GM21367 (cell line): Measurements from ENCODE around the gene SPATC1L.

Source experiments
- ATAC-seq: cut with Tn5 transposase; IDR thresholded peaks from one replicate; pipeline ENCODE4 v1.9.1; 2021; ENCODE audit not compliant: unreplicated experiment

Gene SPATC1L

GRCh38 chr21:46122758-46123683, 61.2 kb downstream of the SPATC1L start:
- no peak for ATAC-seq

DNA sequence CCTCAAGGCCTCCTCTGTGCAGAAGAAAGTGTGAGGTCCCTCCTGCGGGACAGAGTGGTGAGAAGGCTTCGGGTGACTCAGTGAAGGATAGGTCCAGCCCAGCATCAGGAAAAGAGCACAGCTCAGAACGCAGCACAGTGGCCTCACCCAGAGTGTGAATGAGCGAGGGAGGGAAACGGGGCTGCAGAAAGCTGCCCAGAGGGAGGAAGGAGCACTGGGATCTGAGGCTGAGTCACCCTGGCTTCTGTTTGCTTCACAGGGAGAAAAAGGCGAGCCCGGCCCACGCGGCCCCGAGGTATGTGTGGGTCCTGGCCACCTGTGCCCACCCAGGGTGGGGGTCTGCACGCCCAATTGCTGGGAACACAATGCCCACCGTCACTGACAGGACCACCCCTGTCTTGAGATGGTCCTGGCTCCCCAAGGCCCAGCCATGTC, 62.0 kb downstream of the SPATC1L start:
- no peak for ATAC-seq

DNA sequence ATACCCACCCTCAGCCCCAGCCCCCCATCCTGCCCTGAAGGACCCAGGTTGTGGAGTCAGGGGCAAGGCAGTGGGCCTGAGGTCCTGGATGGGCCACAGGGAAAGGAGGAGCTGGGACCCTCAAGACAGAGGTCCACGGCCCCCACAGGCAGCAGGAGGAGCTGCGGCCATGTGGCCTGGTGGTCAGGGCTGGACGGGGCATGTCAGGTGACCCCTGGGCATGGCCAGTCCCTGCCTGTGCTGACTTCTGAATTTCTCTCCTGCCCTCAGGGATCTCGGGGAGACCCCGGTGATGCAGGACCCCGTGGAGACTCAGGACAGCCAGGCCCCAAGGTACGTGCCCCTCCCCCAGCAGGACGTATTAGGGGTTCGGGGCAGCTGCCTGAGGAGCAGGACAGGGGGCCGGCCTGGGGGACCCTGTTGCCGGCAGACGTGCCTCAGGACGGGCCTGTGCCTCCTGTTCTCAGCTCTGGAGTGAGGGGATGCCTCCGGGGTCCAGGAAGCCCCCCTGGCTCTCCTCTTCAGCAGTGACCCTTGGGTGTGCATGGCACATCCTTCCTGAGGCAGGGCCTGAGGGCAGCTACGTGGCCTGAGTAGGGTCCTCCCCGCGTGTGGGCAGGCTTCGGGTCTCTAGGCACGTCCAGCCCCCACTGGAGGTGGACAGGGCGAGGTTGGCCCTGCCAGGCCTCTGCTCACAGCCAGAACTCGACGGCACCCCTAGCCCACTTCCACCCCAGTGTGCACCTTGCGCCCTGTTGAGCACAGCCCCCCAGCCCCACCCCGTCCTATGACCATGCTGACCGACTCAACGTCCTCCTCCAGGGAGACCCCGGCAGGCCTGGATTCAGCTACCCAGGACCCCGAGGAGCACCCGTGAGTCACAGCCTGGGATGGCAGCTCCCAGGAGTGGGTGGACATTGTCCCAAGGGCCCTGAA, 62.7 kb downstream of the SPATC1L start:
- no peak for ATAC-seq

DNA sequence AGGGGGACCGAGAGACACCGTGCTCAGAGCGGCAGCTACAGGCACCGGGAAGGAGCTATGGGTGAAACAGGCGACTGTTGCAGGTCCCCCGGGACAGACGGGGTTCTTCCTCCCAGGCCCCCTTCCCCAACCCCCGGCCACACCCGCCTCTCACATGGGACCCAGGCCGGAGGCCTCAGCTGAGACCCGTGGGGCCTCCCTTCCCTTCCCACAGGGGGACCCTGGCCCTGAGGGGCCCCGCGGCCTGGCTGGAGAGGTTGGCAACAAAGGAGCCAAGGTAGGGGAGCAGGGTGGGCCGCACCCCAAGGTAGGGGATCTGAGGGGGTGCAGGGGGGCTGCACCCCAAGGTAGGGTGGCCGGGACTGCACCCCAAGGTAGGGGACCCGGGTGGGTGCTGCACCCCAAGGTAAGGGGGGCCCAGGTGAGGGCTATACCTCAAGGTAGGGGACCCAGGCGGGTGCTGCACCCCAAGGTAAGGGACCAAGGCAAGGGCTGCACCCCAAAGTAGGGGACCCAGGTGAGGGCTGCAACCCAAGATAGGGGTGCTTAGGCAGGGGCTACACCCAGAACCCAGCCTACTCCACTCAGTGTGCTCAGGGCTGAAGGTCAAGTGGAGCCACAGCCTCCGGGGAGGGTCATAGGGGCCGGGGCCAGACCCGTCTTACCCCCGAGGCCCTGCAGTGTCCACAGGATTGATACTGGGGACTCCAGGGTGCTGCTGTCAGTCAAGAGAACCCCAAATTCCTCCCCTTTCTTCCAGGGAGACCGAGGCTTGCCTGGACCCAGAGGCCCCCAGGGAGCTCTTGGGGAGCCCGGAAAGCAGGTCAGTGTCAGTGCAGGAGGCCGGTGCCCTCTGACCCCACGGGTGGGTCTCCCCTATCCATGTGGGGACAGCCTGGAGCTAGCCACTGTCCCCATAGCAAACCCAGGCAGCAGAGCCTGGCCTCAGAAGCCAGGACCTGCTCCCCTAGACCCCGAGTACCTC, 63.7 kb downstream of the SPATC1L start:
- ATAC-seq = no peak

- no peak for ATAC-seq
Measured at GRCh38 chr21:46119637-46120271, 64.5 kb downstream of the SPATC1L start.

GRCh38 chr21:46119144-46119636, 65.1 kb downstream of the SPATC1L start:
- no peak for ATAC-seq

GRCh38 chr21:46118316-46119143, 65.7 kb downstream of the SPATC1L start:
- ATAC-seq = no peak

DNA sequence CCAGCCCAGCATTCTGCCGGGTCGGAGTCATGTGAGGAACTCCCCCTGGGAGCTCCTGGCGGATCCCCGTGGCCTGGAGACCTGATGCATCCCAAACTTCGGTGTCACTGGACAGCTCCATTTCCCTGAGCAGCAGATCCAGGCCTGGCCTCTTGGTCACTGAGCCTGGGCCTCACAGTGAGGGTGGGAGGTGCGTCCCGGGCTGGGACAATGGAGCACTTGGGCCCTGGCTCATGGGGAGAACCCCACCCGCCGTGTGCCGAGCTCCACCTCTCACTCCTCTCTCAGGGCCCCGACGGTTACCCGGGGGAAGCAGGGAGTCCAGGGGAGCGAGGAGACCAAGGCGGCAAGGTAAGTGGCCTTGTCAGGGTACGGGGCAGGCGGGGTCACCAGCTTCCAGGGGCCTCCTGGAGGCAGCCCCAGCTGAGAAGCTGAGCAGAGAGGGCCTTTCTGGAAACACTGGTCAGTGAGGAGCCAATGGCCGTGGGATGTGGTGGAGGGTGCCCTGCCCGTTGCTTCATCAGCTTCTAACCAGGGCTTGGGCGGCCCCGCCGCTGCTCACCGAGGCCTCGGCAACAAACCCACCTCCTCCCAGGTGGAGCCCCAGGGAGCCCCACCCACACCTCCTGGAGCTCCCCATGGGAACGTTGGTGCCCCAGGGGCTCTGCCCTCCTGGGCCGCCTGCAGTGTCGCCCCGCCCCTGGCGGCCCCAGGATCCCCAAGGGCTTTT, 66.5 kb downstream of the SPATC1L start:
- no peak for ATAC-seq

GRCh38 chr21:46116776-46117585, 67.3 kb downstream of the SPATC1L start:
- ATAC-seq = no peak

DNA sequence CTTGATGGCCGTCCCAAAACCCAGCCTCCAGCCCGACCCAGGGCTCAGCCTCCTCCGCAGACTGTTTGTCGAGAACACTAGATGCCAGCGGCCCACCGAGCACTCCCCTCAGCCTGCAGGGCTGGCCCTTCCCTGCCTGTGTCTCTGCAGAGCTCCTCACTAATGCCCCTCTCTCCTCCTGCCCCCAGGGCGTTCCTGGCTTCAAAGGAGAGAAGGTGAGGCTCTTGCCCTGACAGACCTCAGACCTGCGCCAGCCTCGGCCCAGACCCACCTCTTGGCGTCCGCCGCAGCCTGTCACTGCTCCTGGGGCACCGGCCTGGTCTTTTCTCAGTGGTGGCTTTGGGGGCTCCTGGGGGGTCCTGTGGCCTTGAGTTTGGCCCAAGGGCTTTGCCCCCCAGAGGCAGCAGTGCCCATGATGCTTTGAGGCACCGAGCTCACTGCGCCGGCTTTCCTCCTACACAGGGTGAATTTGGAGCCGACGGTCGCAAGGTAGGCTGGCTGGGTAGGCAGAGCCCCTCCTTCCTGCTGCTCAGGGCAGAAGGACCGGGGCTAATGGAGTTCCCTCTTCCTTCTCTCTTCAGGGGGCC, 68.0 kb downstream of the SPATC1L start:
- no peak for ATAC-seq

DNA sequence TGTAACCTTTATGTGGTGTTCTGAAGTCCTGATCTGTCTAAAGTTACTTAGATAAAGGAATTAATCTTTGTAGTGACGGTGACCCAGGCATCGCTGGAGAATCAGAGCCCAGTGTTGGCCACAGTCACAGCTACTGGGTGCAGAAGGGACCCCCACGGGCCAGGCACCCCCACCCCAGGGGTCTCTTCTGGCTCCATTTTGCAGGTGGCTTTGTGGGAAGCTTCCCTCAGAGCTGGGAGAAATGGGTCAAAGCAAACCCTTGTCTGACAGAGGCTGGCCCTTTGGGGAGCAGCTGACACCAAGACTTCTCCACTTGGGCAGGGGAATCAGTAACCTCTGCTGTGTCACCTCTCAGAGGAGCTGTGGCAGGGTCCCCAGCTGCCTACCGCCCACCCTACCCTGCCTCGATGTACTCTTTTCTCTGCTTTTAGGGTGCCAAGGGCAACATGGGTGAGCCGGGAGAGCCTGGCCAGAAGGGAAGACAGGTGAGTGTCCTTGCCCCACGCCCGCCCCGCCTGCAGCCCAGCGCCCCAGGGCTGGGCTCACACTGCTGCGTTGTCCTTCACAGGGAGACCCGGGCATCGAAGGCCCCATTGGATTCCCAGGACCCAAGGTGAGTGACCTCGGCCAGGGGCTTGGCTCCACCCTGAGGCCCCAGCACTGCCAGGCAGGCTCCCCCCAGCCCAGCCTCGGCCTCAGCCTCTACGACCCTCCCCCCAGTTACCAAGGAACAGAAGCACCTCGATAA, 68.6 kb downstream of the SPATC1L start:
- ATAC-seq = no peak

GRCh38 chr21:46114963-46115362, 69.3 kb downstream of the SPATC1L start:
- ATAC-seq = no peak

DNA sequence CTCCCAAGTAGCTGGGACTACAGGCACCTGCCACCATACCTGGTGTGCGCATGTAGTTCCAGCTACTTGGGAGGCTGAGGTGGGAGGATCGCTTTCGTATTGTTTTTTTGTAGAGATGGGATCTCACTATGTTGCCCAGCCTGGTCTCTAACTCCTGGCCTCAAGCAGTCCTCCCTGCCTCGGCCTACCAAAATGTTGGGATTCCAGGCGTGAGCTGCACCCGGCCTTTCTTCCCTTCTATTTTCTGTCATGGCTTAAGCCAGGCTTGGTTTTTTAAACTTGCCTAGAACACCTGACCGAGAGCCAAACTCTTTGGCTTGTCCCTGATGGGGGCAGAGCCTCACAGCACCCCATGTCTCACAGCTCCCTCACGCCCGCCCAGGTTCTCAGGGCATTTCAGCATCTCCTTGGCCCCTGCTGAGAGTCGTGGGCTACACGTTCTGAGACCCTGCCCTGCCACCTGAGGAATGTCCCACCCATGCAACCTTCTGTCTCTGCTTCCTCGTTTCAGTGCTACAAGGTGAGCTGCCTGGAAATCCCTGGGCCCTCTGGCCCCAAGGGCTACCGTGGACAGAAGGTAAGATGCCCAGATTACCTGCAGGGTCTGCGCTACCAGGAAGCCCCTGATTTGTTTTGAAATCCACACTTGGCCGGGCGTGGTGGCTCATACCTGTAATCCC, 70.6 kb downstream of the SPATC1L start:
- ATAC-seq = no peak

DNA sequence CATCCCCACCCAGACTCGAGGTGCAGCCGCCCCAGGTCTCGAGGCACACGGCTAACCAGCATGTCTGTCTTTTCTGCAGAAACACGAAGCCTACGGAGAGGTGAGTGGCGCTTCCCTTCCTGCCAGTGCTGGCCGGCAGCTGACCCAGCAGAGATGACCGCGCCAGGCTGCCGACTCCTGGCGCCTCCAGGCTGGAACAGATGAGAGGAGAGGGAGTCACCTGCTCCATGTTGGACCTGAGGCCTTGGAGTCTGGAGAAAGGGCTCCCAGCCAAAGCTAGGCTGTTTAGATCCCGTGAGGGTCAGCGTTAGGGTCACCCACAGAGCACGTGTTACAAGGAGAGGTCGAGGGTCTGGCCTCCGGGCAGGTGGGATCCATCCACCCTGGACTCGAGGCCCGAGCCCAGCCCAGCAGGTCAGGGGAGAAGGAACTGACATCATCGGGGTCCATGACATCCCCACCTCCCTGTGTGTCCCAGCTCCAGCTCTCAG, 71.5 kb downstream of the SPATC1L start:
- ATAC-seq = no peak

GRCh38 chr21:46111857-46112724, 72.2 kb downstream of the SPATC1L start:
- no peak for ATAC-seq
